GM21381 (cell line): Measurements from ENCODE around the gene ZNF532.

Experiments used
- ATAC-seq: cut with Tn5 transposase; IDR thresholded peaks from one replicate; pipeline ENCODE4 v1.9.1; 2021; ENCODE audit warnings: mild to moderate bottlenecking, moderate library complexity; ENCODE audit not compliant: unreplicated experiment

Gene ZNF532

GRCh38 chr18:59029663-59030429, 165.2 kb downstream of the ZNF532 start:
- ATAC-seq = no peak

- ATAC-seq = no peak
Measured at GRCh38 chr18:59032308-59032707, 167.6 kb downstream of the ZNF532 start.

DNA sequence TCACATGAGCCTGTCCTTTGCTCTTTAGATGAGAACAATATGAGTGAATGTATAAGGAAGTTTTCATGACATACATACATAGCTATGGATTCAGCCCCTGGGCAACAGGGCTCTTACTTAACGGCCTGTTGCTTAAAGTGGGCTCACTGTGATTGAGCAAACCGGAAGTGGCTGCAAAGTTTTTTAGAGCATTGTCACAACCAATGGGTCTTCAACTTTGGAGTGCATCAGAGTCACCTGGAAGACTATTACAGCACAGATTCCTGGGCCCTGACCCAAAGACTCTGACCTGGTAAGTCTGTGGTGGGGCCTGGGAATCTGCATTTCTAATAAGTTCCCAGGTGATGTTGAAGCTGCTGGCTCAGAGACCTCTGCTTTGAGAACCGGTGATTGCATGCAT, 168.7 kb downstream of the ZNF532 start:
- no peak for ATAC-seq

DNA sequence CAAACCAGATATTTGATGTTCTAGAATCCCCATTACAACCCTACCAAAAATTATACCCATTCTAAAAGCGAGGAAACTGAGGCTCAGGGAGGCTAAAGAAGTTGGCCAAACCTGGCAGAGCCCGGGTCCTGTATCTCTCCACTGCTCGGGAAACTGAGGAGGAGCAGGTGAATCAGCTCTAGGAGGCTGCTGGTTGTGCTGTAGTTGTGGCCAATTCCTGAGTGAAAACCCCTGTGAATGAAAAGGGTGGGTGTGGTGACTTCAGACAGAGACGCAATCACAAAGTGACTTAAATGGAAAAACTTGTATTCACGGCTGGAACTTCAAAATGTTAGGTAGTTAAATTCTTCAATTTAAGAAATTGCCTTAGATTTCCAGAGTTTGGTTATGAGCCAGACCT, 169.3 kb downstream of the ZNF532 start:
- no peak for ATAC-seq

DNA sequence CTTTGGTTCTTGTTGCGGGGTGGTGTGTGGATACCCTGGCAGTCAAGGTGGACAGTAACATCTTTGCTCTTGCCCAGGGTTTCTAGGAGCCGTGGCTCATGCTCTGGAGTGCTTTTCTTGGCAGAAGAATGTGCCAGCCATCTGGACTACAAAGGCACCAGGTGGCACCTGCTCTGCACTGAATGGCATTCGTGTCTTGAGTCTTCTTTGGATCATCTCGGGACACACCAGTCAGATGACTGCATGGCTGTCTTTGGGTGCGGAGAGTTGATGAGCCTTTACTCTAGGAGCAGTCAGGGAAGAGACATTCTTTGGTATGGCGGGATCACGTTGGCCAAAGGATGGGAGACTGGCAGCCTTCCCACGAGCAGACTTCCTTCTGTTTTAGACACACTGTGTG, 170.9 kb downstream of the ZNF532 start:
- no peak for ATAC-seq
